Fibroblast of peridontal ligament (primary cell): ENCODE data around the gene OR10R2.

Source experiments
- DNase-seq: peaks from one replicate; pipeline ENCODE4 v3.0.0-alpha.2; 2010; ENCODE audit errors: extremely low read depth

OR10R2 gene

GRCh38 chr1:158527190-158527815 lies 55.3 kb downstream of the OR10R2 start:
- no peak for DNase-seq
